Pancreas (tissue), 10 donors: ENCODE measurements around the gene MTCH2. TPM values are rescaled to one million over a fixed set of nuclear protein-coding genes. Genes with fewer than 3 reads are reported as not detected.

Experiments
- ATAC-seq, 4 donors: fragments of 200-7000 bp; cut with Tn5 transposase; one replicate each; pipeline versions ENCODE4 v1.8.0 to v1.9.1; 2020; ENCODE audit warnings: mild to moderate bottlenecking in 4 of 4, moderate library complexity in 4 of 4
- DNase-seq, 6 donors: peaks; one replicate each; pipeline ENCODE4 v3.0.0-alpha.2; 2020
- FAIRE-seq: peaks from 2 replicates; lab custom pipeline; 2012; peaks lifted over from hg19 to GRCh38; lab: Jason Lieb, UNC
- H3K27ac ChIP-seq, 4 donors: fragments of 200-600 bp; sonication (generic); 1 replicate in 3 of 4; 2 replicates in 1 of 4; pipeline versions ENCODE4 v1.5.0 to v1.8.0; 2020
- H3K27me3 ChIP-seq, 4 donors: fragments of 200-600 bp; one replicate each; pipeline ENCODE4 v1.8.0; 2021
- H3K36me3 ChIP-seq, 3 donors: fragments of 200-600 bp; sonication (generic) in 1 of 3; one replicate each; pipeline versions ENCODE4 v1.5.0 to v1.8.0; 2020 to 2021
- H3K4me1 ChIP-seq, 3 donors: fragments of 200-600 bp; one replicate each; pipeline ENCODE4 v1.8.0; 2021
- H3K4me3 ChIP-seq, 4 donors: fragments of 200-600 bp; sonication (generic) in 2 of 4; one replicate each; pipeline versions ENCODE4 v1.5.0 to v1.8.0; 2020 to 2021
- H3K9me3 ChIP-seq, 4 donors: fragments of 200-600 bp; one replicate each; pipeline ENCODE4 v1.8.0; 2021
- CTCF ChIP-seq, 4 donors: fragments of 200-600 bp; sonication (generic) in 3 of 4; IDR thresholded peaks; one replicate each; pipeline versions ENCODE4 v1.5.0 to v1.8.0; 2021; ENCODE audit warnings: antibody characterized with exemption in 4 of 4
- WGBS, 2 donors: extraction: QIAGEN DNeasy Blood & Tissue Kit; methylation state at CpG; one replicate each; pipeline ENCODE4 v1.1.7; 2013; 5-methylcytosine and 5-hydroxymethylcytosine counted together
- intact Hi-C, 3 donors: fragments of 100-400 bp; cut with DNase I; formaldehyde crosslinking; loops; one replicate each; pipeline versions ENCODE4 v1.11.1 to v1.14.2; 2022
- polyA plus RNA-seq, 2 donors: library from polyadenylated mRNA; stranded (reverse); fragments of 200-250 nt; gene quantifications; one replicate each; pipeline ENCODE4 v1.2.3, GENCODE V29; 2013
- total RNA-seq, 6 donors: library from RNA; stranded (reverse); fragmentation: NEBNext Ultra II Directional in 4 of 6; extraction: Animal tissue kit (Norgen Biotek cat#: 25700) in 4 of 6; gene quantifications; one replicate each; pipeline versions ENCODE4 v1.2.1 to v1.2.4, GENCODE V29; 2021 to 2023
- donor health status: healthy with polysubstance abuse.
- donor health status: DM: no; HTN: no; CAD: no; lungs with moderate emphysema.
- donor health status: DM: no; HTN: no; CAD: no.
- donor health status: control.
- donor health status: control.
- donor health status: Bipolar disorder and iron deficiency.
- donor health status: DM: yes; HTN: yes; CAD: no.
- donor health status: DM: no; HTN: no; CAD: no.
- donor health status: DM: no; HTN: no; CAD: no.
- donor health status: DM: yes; HTN: yes; CAD: no.

MTCH2 gene
- total and polyA plus RNA-seq, 8 donors = 13.5 to 34.2 (median 22.4) TPM

- intact Hi-C loops = no loop called here
Observed at GRCh38 chr11:47572715-47573255, 69.6 kb downstream of the MTCH2 start.

GRCh38 chr11:47571895-47572294 lies 70.5 kb downstream of the MTCH2 start:
- Histone ChIP-seq H3K27ac (no peak overlapping the region), H3K36me3 (peaks cover 0 to 27% (median 4%) of the 10 kb centered on the region in 3 donors)

More at GRCh38 chr11:47572715-47573255, 69.6 kb downstream of the MTCH2 start:
- Histone ChIP-seq H3K4me1 (peaks cover 0 to 5% (median 4%) of the 10 kb centered on the region in 3 donors), H3K27me3 (no peaks in the 10 kb centered on the region), H3K36me3 (peaks cover 0 to 27% (median 4%) of the 10 kb centered on the region in 3 donors), H3K4me3 (no peak overlapping the region), H3K9me3 (no peaks in the 10 kb centered on the region), H3K27ac (no peak overlapping the region)
- TF ChIP-seq CTCF (IDR thresholded peaks at IDR 0.05) = no peak
- DNase-seq = peak in 1 of 6 donors; percentile 36
- 62 to 68% methylated on average over 8 of the region's 8 CpGs for WGBS, 2 donors
- no peak for FAIRE-seq
- no peak for ATAC-seq

GRCh38 chr11:47571357-47571729 lies 71.0 kb downstream of the MTCH2 start:
- no peak for FAIRE-seq
- Histone ChIP-seq H3K27ac (no peak overlapping the region), H3K4me1 (peaks cover 0 to 7% (median 4%) of the 10 kb centered on the region in 3 donors), H3K9me3 (no peaks in the 10 kb centered on the region), H3K4me3 (no peak overlapping the region), H3K27me3 (no peaks in the 10 kb centered on the region), H3K36me3 (peaks cover 0 to 27% (median 4%) of the 10 kb centered on the region in 3 donors)
- ATAC-seq = no peak
- DNase-seq = no peak
- intact Hi-C loops = no loop called here
- no peak for TF ChIP-seq CTCF (IDR thresholded peaks at IDR 0.05)
- 83 to 86% methylated on average over 4 of the region's 4 CpGs for WGBS, 2 donors

More at GRCh38 chr11:47571895-47572294, 70.5 kb downstream of the MTCH2 start:
- DNase-seq = no peak
- FAIRE-seq = no peak
- TF ChIP-seq CTCF (IDR thresholded peaks at IDR 0.05) = no peak
- no peak for ATAC-seq
- H3K27me3 ChIP-seq = no peaks in the 10 kb centered on the region
- 88 to 89% methylated on average over 1 of the region's 1 CpG for WGBS, 2 donors
- H3K4me1 ChIP-seq = peaks cover 0 to 2% (median 0%) of the 10 kb centered on the region in 3 donors
- no peaks in the 10 kb centered on the region for H3K9me3 ChIP-seq
- intact Hi-C loops = no loop called here
- H3K4me3 ChIP-seq = no peak overlapping the region

- H3K4me3 ChIP-seq = no peak overlapping the region
- no peak for DNase-seq
- H3K27me3 ChIP-seq = no peaks in the 10 kb centered on the region
- peaks cover 0 to 9% (median 5%) of the 10 kb centered on the region in 3 donors for H3K4me1 ChIP-seq
- H3K27ac ChIP-seq = no peak overlapping the region
- intact Hi-C loops = no loop called here
- FAIRE-seq = no peak
- no peak for ATAC-seq
- WGBS, 2 donors = 87 to 90% methylated on average over 3 of the region's 3 CpGs
- H3K36me3 ChIP-seq = peaks cover 0 to 27% (median 4%) of the 10 kb centered on the region in 3 donors
- no peak for TF ChIP-seq CTCF (IDR thresholded peaks at IDR 0.05)
- H3K9me3 ChIP-seq = no peaks in the 10 kb centered on the region
Observed at GRCh38 chr11:47570651-47571356, 71.6 kb downstream of the MTCH2 start.

GRCh38 chr11:47569646-47570045 lies 72.7 kb downstream of the MTCH2 start:
- intact Hi-C loops = no loop called here
- 97 to 99% methylated on average over 7 of the region's 7 CpGs for WGBS, 2 donors
- DNase-seq (peak in 1 of 6 donors; percentile 19), FAIRE-seq (no peak), ATAC-seq (no peak)
- H3K27ac ChIP-seq = no peak overlapping the region
- H3K27me3 ChIP-seq = no peaks in the 10 kb centered on the region
- no peak for TF ChIP-seq CTCF (IDR thresholded peaks at IDR 0.05)
- peaks cover 0 to 9% (median 5%) of the 10 kb centered on the region in 3 donors for H3K4me1 ChIP-seq
- peaks cover 0 to 26% (median 4%) of the 10 kb centered on the region in 3 donors for H3K36me3 ChIP-seq
- no peaks in the 10 kb centered on the region for H3K9me3 ChIP-seq
- H3K4me3 ChIP-seq = no peak overlapping the region
